Liver (tissue), 3 donors: ENCODE results near the gene CSF2.

Experiments used
- ATF3 ChIP-seq: IDR thresholded peaks from 2 replicates; pipeline ENCODE4 v1.6.1; 2016; ENCODE audit warnings: antibody characterized with exemption
- CTCF ChIP-seq: fragments of 150-350 bp; IDR thresholded peaks from 2 replicates; pipeline ENCODE4 v1.5.1; 2017; ENCODE audit warnings: improper control_type of control experiment, low read depth, low read length; ENCODE audit not compliant: missing input control
- GABPA ChIP-seq, 2 donors: IDR thresholded peaks in 1 of 2; conservative IDR thresholded peaks in 1 of 2; 2 replicates each; pipeline ENCODE4 v1.6.1; 2016; ENCODE audit warnings: antibody characterized with exemption in 2 of 2, mild to moderate bottlenecking in 1 of 2, moderate library complexity in 1 of 2
- HNF4G ChIP-seq: IDR thresholded peaks from 2 replicates; pipeline ENCODE4 v1.6.1; 2016; ENCODE audit warnings: antibody characterized with exemption
- JUND ChIP-seq, 2 donors: IDR thresholded peaks; 2 replicates each; pipeline ENCODE4 v1.6.1; 2016; ENCODE audit warnings: antibody characterized with exemption in 2 of 2
- RAD21 ChIP-seq, 2 donors: IDR thresholded peaks; 2 replicates each; pipeline ENCODE4 v1.6.1; 2016; ENCODE audit warnings: antibody characterized with exemption in 2 of 2, mild to moderate bottlenecking in 2 of 2
- SP1 ChIP-seq: IDR thresholded peaks from 2 replicates; pipeline ENCODE4 v1.6.1; 2018; ENCODE audit warnings: antibody characterized with exemption, mild to moderate bottlenecking
- TAF1 ChIP-seq: conservative IDR thresholded peaks from 2 replicates; pipeline ENCODE4 v1.6.1; 2016; ENCODE audit warnings: antibody characterized with exemption, mild to moderate bottlenecking
- TF ChIP-seq, protein P1 (sequence below): IDR thresholded peaks from 2 replicates; pipeline ENCODE4 v1.6.1; 2016; ENCODE audit warnings: antibody characterized with exemption
- TF ChIP-seq, protein P2 (sequence below): IDR thresholded peaks from 2 replicates; pipeline ENCODE4 v1.6.1; 2016; ENCODE audit warnings: antibody characterized with exemption
- donor health status: healthy.
- donor health status: healthy.

GRCh38 chr5:132099905-132100304 lies 26.3 kb downstream of the CSF2 start:
- TF ChIP-seq, protein P1, sequence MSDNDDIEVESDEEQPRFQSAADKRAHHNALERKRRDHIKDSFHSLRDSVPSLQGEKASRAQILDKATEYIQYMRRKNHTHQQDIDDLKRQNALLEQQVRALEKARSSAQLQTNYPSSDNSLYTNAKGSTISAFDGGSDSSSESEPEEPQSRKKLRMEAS: no peak
- TF ChIP-seq GABPA (IDR thresholded peaks at IDR 0.05 in 1 of 2, conservative IDR thresholded peaks at IDR 0.05 in 1 of 2) (no peak), CTCF (no peak), TAF1 (no peak), JUND (IDR thresholded peaks at IDR 0.05) (no peak), SP1 (no peak), RAD21 (IDR thresholded peaks at IDR 0.05) (no peak), ATF3 (no peak), HNF4G (no peak)
- TF ChIP-seq, protein P2, sequence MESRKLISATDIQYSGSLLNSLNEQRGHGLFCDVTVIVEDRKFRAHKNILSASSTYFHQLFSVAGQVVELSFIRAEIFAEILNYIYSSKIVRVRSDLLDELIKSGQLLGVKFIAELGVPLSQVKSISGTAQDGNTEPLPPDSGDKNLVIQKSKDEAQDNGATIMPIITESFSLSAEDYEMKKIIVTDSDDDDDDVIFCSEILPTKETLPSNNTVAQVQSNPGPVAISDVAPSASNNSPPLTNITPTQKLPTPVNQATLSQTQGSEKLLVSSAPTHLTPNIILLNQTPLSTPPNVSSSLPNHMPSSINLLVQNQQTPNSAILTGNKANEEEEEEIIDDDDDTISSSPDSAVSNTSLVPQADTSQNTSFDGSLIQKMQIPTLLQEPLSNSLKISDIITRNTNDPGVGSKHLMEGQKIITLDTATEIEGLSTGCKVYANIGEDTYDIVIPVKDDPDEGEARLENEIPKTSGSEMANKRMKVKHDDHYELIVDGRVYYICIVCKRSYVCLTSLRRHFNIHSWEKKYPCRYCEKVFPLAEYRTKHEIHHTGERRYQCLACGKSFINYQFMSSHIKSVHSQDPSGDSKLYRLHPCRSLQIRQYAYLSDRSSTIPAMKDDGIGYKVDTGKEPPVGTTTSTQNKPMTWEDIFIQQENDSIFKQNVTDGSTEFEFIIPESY: no peak
